Esophagus muscularis mucosa (tissue), 4 donors: ENCODE data around the gene MTCL1.

Experiments
- CTCF ChIP-seq, 3 experiments: fragments of 200-600 bp in 2 of 3; fragments of 450-650 bp in 1 of 3; sonication (generic) in 2 of 3; IDR thresholded peaks; one replicate each; pipeline ENCODE4 v1.5.1; 2017 to 2019; ENCODE audit warnings: antibody characterized with exemption in 3 of 3, mild to moderate bottlenecking in 2 of 3, moderate library complexity in 1 of 3
- EP300 ChIP-seq: sonication (generic); formaldehyde crosslinking; IDR thresholded peaks from one replicate; pipeline ENCODE4 v1.6.1; 2017; ENCODE audit warnings: antibody characterized with exemption
- POLR2A ChIP-seq: fragments of 450-650 bp; IDR thresholded peaks from one replicate; pipeline ENCODE4 v1.6.1; 2017; ENCODE audit warnings: antibody characterized with exemption, moderate library complexity, mild to moderate bottlenecking, low read depth

GRCh38 chr18:8711736-8712135 lies 6.4 kb downstream of the MTCL1 start:
- TF ChIP-seq POLR2A: no peak
- no peak for TF ChIP-seq CTCF (IDR thresholded peaks at IDR 0.05)
- TF ChIP-seq EP300: no peak
